GM21526 (cell line): ENCODE results near the gene SPARCL1.

Source experiments
- ATAC-seq: cut with Tn5 transposase; IDR thresholded peaks from one replicate; pipeline ENCODE4 v1.9.1; 2021; ENCODE audit warnings: moderate library complexity; ENCODE audit not compliant: unreplicated experiment, low FRiP score

The SPARCL1 gene

DNA sequence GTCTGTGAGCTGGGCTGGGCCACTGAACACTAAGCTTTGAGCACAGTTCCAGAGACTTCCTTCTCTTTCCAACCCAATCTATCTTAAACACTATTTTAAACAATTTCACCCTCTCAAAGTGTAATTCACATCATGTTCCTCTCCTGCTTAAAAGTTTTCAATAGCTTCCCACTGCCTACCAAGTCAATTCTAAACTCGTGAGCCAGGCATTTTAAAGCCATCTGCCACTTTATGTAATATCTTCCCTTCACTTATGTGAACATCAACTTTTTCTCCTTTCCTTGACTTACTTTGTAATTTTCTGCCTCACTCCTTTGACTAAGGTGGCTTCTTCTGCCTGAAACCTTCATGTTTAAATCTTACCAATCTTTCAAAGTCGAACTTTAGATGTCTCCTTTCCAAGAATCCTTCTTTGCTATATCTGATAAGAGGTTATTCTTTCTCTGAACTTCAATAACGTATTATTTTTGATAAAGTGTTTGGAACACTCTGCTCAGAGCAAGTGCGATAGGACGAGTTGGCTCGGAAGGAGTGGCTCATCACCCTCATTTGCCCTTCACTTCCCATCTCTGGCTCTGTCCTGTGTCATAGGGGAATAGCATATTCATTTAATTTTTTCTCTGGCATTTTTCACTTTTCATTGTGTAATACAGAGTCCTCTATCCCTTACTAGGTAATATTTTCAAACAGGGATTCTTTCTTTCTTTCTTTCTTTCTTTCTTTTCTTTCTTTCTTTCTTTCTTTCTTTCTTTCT is 13.0 kb upstream of the SPARCL1 start:
- ATAC-seq = no peak

- no peak for ATAC-seq
These were observed 12.3 kb upstream of the SPARCL1 start for GRCh38 chr4:87541521-87541920.

GRCh38 chr4:87540146-87541058 is 11.2 kb upstream of the SPARCL1 start:
- ATAC-seq = no peak

DNA sequence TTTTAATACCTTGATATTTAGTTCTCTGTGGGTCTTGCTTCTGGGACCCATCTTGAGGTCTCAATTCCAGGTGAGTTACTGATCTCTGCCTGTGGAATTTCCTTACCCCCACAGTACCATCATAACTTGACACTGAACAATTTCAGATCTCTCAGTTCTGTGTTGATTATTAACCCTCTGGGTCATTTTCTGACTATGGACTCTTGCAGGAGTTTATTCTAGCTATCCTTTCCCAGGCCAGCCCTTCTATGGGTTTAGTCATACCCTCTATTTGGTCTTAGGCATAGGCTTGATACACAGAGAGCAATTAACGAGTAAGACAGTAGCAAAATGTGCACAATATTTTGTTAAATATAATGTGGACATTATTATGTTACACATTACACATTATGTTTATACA is 3.7 kb upstream of the SPARCL1 start:
- ATAC-seq = no peak

- ATAC-seq = no peak
These were observed 2.9 kb upstream of the SPARCL1 start for GRCh38 chr4:87532109-87532508.

DNA sequence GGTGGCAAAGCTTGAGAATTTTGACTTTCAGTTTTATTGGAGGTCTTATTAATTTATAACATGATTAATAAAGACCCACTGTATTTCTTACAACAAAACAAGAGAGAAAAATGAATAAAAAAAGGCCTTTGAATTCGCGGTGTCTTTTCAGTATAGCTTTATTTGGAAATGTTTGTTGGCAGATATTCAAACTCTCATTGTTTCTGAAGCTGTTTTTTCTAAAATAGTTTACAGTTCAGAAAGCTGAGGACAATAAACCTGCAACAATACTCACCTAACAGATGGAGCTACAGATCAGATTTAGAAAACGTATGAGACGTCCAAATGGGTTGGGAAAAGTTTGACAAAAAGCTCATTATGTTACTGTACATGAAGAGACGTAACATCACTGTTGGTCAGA is 2.4 kb upstream of the SPARCL1 start:
- ATAC-seq = no peak

GRCh38 chr4:87530868-87531267 is 1.7 kb upstream of the SPARCL1 start:
- no peak for ATAC-seq

- ATAC-seq = no peak
These were observed 1.1 kb upstream of the SPARCL1 start for GRCh38 chr4:87530229-87530628.

DNA sequence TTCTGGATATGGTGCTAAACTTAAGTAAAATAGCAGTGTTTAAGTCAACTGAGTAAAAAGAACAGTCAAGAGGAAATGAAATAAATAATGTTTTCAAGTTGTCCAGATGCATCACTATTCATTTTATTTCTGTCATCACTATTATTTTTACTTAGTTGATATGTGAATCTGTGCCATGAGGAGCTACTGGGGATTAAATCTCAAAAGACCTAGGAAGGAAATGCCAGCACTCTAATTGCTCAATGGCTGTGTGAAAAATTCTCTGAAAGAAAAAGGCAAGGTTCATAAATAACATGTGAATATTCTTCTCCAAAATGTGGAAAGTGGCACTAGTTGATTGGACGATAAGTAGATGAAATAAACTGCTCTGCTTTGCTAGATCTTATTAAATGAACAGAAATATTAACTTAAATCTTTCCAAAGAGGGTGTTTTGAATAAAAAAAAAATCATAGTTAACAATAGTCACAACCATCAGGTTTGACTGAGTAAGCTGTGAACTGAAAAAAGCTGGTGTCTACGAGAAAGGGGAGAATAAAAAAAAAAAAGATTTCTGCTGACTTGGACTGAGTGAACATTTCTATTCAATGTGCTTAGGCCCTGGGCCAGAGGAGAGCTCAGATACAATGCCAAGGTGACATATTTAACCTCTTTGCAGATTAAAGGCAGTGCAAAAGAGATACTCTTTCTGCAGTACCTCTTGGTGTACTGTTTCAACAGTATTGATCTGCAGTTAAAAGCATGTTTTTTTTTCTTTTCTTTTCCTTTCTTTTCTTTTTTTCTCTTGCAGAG is 1.6 kb downstream of the SPARCL1 start:
- no peak for ATAC-seq

- ATAC-seq = no peak
These were observed 3.4 kb downstream of the SPARCL1 start for GRCh38 chr4:87525636-87526295.

DNA sequence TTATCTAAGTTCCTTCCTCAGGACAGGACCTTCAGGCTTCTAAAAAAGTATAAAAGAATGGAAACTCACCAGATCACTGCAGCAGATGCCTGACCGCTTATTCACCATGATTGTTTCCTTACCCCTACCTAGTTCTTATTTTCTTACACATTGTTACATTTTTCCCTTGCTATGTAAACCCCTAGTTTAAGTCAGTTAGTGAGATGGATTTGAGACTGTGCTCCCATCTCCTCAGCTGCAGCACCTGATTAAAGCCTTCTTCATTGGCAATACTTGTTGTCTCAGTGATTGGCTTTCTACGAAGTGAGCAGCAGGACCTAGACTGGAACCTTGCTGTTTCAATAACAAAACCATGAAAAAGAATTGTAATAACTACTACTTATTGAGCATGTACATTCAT is 4.7 kb downstream of the SPARCL1 start:
- ATAC-seq = no peak

- ATAC-seq = no peak
These were observed 5.9 kb downstream of the SPARCL1 start for GRCh38 chr4:87523307-87523706.

DNA sequence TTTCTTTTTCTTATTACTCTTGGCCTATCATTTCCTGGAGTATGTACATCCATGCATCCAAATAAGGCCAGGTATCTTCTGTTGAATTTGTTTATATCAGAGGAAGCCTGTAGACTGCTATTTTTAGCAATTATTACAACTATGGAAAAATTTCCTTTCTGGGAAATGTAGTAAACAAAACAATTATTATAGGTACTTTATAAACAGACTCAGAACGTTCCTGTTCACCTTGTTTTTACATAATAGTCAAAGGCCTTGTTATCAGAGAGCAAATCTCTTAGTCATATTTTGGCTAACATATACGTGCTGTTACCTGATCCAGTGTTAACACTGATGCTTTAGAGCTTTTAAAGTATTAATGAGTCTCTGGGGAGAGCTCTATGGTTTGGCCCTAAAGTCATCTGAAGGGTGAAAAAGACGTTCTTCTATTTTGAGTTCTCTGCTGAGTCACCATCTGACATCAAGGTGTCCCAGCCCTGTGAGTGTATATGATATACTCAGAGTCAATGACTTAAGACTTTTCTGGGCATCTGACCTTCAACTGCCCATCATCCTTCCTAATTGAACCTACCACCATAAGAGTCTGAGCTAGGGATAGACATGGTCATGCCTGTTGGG is 7.3 kb downstream of the SPARCL1 start:
- no peak for ATAC-seq

GRCh38 chr4:87521319-87521718 is 7.9 kb downstream of the SPARCL1 start:
- ATAC-seq = no peak

GRCh38 chr4:87517621-87518020 is 11.6 kb downstream of the SPARCL1 start:
- ATAC-seq = no peak

DNA sequence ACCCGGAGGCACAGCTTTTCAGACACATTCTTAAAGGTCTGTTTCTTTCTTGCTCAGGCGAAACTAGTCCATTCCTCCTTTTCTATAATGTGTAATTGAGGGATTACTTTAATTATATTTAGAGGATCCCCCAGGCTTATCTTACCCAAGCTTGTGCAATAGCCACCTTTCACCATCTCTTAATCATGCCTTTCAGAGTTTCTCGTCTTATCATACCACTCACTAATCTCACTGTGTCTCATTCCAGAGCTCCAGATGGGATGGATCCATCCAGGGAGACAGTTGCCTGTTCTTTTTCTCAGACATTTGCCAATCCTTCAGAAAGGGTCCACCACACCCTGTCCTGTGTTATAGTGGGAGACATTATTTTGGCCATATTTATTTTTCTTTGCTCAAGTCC is 12.5 kb downstream of the SPARCL1 start:
- ATAC-seq = no peak

DNA sequence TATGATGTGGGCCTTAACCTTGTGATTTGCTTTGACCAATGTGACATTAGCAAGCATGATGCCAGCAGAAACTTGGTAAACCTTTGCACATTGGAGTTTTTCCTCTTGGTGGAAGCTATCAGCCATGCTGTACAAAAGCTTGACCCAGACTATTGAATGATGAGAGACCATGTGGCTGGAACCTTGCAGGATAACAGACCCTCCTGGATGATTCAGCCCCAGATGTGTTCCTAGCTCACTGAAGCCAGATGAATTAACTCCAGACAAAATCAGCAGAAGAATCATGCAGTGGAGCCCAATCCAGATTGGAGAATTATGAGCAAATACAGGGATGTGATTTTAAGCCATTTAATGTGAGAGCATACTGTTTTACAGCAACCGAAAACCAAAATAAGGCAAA is 16.8 kb downstream of the SPARCL1 start:
- ATAC-seq = no peak

- ATAC-seq = no peak
These were observed 17.7 kb downstream of the SPARCL1 start for GRCh38 chr4:87511500-87511899.

DNA sequence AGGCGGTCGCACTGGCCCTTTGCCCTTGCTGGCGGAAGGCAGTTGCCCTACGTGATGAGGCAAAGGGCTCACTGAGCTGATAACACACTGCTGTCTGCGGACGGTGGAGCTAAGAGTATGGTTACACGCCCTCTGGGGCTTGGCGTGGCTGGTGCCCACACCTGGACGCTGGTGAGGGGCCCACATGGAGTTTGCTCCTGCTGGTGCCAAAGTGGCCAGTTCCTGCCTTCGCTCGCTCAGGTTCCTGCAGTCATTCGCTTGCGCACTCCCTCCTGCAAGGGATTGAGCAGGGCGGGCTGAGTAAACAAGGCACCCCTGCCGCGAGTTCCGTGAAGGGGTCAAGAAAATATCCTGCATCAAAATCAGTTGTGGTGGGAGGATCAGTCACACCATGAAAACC is 18.4 kb downstream of the SPARCL1 start:
- ATAC-seq = no peak
